LNCaP clone FGC (cell line): ENCODE measurements around the gene WDR7.

Experiments used
- DNase-seq: peaks from one replicate; pipeline ENCODE4 v3.0.0-alpha.2; 2011; ENCODE audit warnings: low read depth
- H3K4me3 ChIP-seq: 2 replicates; pipeline ENCODE4 v1.5.1; 2011; ENCODE audit warnings: mild to moderate bottlenecking, low read depth, low read length, control low read depth
- TF ChIP-seq, protein P1 (sequence below): IDR thresholded peaks from 2 replicates; pipeline ENCODE4 v1.5.1; 2012; ENCODE audit warnings: mild to moderate bottlenecking; ENCODE audit not compliant: control insufficient read depth, insufficient read depth; ENCODE audit errors: extremely low read depth

WDR7 gene

DNA sequence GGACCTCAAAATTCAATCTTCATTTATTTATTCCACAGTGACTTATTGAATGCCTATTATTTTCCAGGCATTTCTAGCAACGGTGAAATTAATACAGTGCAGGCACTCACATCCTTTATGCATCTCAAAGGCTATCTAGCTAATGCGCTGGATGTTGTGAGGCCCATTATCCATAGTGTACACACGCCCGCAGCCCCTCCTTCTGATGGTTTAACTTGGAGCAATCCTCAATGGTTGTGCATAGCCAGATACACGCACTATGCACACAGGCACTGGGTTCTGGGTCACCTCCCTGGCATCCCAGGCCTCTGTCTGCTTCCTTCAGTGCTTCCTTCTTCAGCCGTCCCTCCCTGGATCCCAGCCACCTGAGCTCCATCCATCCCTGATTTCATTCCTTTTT, 387.2 kb downstream of the WDR7 start:
- TF ChIP-seq, protein P1, sequence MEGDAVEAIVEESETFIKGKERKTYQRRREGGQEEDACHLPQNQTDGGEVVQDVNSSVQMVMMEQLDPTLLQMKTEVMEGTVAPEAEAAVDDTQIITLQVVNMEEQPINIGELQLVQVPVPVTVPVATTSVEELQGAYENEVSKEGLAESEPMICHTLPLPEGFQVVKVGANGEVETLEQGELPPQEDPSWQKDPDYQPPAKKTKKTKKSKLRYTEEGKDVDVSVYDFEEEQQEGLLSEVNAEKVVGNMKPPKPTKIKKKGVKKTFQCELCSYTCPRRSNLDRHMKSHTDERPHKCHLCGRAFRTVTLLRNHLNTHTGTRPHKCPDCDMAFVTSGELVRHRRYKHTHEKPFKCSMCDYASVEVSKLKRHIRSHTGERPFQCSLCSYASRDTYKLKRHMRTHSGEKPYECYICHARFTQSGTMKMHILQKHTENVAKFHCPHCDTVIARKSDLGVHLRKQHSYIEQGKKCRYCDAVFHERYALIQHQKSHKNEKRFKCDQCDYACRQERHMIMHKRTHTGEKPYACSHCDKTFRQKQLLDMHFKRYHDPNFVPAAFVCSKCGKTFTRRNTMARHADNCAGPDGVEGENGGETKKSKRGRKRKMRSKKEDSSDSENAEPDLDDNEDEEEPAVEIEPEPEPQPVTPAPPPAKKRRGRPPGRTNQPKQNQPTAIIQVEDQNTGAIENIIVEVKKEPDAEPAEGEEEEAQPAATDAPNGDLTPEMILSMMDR = no peak
- H3K4me3 ChIP-seq = no peak overlapping the region
- DNase-seq = no peak

DNA sequence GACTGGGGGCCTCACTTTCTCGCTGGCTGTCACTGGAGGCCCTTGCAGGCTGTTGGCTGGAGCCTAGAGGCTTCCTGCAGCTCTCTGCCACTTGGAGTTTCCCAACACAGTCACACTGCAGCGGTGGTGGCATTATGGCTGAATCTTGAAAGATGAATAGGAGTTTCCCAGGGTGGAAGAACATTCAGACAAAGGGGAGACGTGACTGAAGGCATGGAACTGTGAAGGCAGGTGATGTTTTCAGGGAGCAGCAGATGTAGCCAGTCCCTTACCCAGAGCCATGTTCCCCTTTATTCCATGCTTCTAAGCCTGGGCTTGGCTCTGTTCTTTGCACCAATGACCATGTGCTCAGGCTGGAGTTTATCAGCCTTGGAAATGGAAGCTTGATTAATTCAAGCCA, 389.0 kb downstream of the WDR7 start:
- no peak overlapping the region for H3K4me3 ChIP-seq
- no peak for DNase-seq
- TF ChIP-seq, protein P1 = no peak

DNA sequence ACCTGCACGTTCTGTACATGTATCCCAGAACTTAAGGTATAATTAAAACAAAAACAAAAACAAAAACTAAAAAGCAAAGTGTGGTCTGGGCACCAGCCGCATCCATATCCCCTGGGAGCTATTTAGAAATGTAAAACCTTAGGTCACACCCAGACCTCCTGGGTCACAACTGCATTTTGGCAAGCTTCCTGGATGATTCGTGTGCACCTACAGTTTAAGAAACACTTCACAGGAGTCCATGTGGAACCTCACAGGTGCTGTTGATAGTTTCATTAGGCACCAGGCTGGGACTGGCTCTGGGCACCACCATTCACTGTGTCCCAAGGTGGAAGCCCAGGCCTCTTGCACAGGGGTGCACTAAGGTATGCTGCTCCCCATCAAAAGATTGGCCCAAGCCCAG, 392.1 kb downstream of the WDR7 start:
- no peak overlapping the region for H3K4me3 ChIP-seq
- TF ChIP-seq, protein P1 = no peak
- no peak for DNase-seq

- TF ChIP-seq, protein P1 = no peak
- no peak overlapping the region for H3K4me3 ChIP-seq
- DNase-seq = no peak
These were observed 397.2 kb downstream of the WDR7 start for GRCh38 chr18:57048351-57048750.

- TF ChIP-seq, protein P1 = no peak
- no peak for DNase-seq
- no peak overlapping the region for H3K4me3 ChIP-seq
These were observed 397.7 kb downstream of the WDR7 start for GRCh38 chr18:57048859-57049258.

DNA sequence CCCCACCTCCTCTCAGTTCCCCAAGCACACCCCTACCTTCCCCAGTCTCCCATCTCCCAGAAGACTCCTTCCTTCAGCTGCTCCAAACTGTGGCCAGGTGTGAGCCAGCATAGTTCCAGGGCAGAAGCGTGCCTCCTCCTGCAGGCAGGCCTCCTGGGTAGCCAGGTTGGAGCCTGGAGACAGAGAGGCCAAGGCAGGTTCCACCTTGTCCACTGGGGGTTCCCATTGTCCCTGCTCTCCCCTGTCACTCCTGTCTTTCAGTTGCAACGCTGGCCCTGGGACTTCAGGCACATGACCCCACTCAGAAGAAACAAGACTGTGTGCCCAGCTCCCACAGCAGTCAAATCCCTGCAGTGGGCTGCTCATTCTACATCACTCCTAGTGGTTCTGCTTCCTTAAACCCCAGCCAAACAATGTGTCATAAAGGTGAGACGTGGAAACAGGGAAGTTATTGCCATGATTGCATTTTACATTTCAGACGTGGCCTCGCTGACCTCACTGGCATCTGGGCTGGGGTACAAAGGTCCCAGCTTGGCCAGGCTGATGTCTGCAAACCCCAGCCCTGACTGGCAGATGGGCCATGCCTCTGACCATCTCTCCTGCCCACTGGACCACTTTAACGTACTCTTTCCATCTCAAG, 399.3 kb downstream of the WDR7 start:
- DNase-seq = no peak
- no peak overlapping the region for H3K4me3 ChIP-seq
- TF ChIP-seq, protein P1 = no peak

GRCh38 chr18:57051021-57051656, 400.0 kb downstream of the WDR7 start:
- no peak for DNase-seq
- H3K4me3 ChIP-seq = no peak overlapping the region
- TF ChIP-seq, protein P1 = no peak
